GM21360 (cell line): ENCODE results near the gene WASF1.
"Not testable (repeated sequence)": the region's sequence is repeated elsewhere in the genome, so short reads cannot be mapped to it uniquely, and the experiment has no call there.

Source experiments
- ATAC-seq: cut with Tn5 transposase; IDR thresholded peaks from one replicate; pipeline ENCODE4 v1.9.1; 2021; ENCODE audit warnings: mild to moderate bottlenecking, moderate library complexity; ENCODE audit not compliant: unreplicated experiment

Gene WASF1

DNA sequence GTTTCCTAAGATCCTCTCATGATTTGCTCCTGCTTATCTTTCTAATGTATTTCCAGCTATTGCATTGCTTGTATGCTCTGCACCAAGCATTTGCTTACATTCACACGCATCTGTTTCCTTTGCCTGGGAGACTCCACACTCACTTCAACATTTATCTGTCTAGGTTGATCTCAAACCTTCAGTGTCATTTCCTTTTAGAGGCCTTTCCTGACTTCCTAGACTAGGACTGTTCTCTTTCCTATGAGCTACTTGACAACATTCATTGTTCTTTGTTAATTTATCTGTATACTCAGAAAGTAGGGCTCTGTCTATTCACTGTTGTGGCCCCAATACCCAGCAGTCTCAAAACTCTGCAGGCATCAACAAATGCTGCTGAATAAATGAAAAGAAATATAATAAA, 84.4 kb downstream of the WASF1 start:
- no peak for ATAC-seq

DNA sequence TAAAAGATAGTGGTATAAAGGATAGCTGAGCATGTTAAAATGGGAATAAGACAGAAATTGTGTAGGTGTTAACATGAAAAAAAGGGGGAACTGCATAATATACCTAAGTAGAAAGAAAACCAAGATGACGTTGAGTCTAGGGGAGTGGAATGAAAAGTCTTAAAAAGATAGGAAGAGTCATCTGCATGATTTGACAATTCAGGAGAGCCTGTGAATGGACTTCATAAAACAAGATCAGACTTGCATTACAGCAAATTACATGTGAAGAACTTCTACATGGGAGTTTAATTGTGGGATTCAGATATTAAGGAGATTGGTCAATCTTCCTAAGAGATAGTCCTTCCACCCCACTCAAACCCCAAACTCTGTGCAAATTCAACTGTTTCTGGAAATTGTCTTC, 85.5 kb downstream of the WASF1 start:
- no peak for ATAC-seq

DNA sequence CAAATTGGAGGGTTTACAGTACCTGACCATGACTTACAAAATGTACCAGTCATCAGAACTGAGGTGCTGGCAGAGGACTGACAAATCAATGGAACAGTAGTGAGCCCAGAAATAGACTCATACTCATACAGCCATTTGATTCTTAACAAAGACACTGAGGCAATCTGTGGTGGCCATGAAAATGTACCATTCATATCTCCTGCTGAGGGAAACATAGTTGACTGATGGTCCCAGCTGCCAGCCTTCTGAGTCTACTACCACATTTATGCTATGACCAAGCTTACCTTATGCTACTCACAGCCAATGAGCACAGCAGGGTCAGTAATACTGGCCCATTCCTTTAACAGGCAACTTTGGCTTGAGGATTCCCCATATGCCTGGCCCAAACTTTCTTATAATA, 88.6 kb downstream of the WASF1 start:
- no peak for ATAC-seq

DNA sequence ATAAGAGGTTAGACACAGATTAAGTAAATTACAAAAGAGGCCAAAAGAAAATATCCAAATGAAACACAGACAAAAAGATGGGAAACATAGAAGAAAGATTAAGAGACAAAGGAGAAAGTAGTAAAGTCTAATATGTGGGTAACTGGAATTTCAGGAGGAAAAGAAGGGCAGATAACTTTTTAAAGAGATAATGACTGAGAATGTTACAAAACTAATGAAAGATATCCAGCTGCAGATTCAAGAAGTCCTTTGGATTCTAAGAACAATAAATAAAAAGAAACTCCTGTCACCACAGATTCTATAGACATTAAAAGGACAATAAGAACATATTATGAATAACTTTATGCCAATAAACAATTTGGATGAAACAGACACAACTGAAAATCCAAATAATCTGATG, 90.1 kb downstream of the WASF1 start:
- no peak for ATAC-seq

DNA sequence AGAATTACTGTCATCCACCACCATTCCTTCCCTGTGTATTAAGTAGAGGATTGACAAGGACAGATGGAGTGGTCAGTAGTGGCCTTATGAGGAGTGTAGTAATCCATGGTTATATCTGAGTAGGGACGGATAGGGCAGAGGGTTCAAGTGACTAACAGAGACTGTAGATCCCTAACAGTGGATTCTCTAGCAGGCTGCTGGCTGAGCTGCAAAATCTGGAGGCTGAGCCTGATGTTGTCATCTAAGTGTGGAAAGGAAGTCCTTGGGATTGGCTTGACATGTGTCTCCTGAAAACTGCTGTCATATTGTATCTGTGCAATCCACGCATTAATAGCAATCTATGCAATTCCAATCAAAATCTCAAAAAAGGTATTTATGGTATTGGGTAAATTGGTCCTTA, 94.2 kb downstream of the WASF1 start:
- ATAC-seq: no peak

DNA sequence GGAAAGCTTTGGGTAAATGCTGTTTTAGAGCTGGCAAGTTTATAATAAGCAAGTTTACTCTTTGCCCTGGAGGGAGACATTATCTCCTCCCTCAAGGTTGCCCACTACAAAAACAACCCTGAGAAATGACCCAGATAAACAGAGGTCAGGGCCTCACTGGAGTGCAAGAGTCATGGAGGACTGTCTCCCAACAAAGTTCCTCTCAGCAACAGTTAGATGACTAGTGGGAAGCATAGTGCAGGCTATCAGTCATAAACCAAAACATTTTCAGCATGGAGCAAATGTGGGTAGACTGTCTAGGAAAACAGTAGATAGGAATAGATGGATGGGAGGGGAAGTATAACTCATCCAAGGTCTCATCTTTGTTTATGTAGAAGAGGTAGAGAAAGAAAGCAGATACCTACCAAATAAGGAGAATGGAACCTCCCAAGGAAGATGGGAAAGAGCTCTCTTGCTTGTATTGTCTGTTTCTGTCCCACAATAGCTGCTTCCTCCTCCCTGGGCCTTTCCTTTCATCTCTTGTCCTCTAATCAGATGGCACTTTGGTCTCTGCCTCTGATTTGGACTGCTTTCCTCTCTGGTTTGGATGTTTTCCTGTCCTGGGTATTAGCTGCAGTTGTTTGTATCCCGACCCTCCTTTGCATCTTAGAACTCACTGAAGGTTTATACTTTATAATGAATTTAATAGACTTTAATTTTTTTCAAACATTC, 95.4 kb downstream of the WASF1 start:
- no peak for ATAC-seq

DNA sequence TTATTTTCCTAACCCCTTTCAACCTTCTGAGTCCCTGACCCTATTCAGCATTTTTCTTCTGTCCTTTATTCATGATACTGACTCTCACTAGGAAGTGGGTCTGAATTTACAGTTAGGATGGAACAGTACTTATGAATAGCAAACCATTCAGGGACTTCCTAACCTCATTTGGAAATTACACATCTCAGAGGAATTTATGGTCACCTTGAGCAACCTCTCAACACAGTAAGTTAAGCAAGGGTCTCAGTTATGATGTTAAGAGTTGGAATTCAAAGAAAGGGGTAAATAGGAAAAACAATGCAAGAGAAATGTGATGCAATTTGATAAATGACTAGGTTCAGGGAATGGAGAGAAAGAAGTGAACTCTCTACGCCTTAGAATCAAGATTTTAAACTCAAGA, 104.1 kb downstream of the WASF1 start:
- ATAC-seq: no peak

DNA sequence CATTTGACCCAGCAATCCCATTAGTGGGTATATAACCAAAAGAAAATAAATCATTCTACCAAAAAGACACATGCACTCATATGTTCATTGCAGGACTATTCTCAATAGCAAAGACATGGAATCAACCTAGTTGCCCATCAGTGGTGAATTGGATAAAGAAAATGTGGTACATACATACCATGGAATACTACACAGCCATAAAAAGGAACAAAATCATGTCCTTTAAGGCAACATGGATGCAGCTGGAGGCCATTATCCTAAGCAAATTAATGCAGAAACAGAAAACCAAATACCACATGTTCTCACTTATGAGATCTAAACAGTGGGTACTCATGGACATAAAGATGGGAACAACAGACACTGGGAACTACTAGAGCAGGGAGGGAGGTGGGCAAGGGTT, 106.0 kb downstream of the WASF1 start:
- ATAC-seq: not testable (repeated sequence)

DNA sequence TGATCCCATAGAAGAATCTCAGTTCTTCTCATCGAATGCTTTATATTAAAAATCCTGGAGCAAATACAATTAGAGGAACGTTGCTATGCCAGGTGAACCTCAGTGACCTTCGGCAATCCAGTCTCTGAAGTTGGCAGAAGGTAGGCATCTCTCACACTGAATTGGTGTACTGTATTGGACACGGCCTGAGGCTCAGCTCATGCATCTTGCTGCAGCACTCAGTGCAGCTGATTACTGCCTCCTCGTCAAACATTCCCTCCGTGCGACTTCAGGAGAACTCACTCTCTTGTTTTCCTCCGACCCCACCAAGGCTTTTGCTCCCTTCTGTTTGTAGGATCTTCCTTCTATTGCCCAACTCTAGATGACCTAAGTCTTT, 110.9 kb downstream of the WASF1 start:
- ATAC-seq: no peak

DNA sequence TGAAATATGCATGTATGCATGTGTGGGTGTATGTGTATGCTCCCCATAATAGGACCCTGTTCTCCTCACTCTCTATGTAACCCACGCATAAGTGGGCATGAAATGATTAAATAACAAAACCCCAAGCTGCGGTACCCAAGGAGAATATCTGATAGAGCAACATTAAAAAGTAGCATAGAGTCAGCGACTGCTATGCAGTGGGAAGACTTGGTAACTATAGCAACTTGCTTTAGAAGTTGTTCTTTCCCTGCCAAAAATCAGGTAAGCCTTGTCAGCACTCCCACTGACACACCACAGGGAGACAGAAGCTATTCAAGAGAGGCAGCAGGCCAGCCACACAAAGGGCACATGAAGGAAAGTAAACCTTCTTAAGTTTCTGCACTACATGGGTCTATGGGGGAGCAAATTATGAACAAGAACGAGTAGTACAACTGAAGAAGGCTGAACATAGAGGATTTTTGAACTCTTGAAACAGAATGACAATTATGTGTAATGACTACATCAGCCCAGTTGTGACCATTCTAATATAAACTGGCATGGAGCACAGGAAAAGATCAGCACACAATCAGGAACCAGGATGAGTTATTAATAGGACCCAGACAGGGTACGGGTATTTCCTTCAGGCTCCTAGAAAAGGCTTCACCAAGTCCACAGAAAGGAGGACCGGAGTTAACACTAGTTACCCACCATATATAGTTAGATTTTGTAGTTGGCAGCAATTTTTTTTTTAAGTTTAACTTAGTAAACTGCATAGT, 111.5 kb downstream of the WASF1 start:
- no peak for ATAC-seq

DNA sequence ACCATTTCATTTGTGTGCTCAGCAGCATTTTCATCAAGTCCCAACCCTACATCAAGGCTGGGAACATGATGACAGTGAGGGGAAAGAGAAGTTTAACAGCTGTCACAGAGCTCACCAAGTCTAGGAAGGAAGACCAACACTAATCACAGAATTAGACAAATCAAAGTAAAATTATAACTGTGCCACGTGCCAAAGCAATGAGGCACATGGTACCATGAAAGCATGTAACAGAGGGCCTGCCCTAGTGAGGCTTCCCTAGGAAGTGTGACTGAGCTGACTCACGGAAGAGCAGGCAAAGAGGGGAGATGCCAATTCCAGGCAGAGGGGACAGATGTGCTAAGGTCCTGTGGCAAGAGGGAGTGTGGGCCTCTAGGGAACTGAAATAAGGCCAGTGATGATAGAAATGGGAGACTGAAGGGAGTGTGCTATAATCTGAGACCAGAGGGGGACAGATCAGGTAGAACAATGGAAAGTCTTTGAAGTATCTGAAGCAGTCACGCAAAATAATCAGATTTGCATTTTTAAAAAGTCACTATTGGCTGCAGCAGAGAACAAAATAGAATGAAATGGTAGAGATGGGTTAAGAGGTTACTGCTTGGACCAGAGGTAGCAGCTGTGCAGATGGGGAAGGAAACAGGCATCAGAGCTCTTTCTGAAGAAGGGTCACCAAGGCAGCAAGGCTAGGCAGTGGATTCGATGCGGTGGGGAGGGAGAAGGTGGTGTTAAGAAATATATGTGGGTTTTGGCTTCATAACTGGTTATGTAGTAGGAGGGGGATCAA, 114.5 kb downstream of the WASF1 start:
- no peak for ATAC-seq

DNA sequence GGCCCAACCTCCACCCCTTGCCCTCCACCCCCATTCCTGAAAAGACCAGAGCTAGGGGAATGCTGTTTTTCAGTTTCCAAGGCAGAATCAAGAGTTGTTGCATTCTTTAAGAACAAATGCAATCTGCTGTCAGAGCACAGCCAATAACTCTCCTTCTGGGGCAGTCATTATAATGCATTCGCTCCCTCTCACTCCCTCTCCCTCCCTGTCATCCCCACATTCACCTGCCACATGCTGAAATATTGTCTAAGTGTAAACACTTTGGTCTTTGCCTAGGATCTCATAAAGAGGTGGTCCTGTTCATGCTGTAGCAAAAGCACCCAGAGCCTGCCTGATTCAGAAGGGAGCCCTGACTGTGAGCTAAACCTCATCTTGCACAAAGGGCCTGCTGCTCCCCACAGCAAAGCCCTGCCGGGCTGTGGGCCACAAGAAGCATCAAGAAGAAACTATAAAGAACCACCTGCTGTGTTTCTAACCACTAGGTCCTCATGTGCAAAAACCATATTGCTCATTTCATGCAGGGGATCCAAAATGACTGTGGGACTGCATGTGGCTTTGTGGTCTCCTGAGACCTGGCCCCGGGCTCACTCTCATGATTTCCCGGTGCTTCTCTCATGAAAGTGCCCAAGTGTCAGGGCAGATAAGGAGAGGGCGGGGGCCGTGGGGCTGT, 115.7 kb downstream of the WASF1 start:
- ATAC-seq: no peak

DNA sequence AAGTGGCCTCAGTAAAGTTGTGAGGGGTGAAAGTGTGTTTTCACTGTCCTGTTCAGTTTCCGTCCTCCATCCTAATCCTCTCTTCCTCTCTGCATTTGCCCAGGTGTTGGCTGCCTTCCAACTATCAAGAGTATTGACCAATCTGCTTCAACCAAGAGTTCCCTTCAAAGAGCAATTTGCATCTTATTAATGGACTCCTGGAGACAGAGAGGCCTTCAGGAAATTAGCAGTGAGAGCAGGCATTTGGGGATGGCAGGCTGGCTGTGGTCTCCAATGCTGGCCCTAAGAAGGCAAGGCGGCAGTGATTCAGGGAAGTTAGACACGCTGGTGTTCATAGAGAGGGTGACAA, 124.1 kb downstream of the WASF1 start:
- ATAC-seq: no peak

DNA sequence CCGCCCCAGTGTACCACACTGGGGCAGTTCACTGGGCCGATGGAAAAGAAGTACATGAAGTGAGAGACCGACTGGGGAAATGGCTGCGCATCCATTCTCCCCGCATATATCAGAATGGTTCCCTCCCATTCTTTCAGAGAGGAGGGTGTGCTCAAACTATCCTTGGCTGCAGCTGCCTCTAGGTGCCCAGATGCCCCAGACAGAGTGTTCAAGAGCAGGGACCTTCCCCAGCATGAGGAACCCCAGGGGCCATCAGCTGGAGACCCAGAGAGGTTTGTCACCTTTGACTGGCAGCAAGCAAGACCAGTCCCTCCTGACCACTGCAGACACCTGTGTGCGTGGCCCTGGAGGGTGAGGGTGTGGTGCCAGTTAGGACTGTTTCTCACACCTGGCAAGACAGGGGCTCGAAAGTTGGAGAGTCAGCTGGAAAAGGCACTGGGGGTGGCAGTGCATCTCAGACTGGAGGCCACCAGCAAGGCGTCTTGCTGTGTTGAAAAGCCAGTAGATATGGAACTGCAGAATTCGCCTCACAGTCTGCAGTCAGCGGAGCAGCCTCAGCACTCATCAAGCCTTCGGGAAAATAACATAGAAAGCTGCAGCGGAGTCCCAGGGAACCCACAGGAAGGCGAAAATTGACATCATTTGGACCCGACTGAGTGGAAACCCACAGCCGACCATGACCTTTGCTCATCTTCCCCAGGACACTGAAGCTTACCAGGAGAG, 124.6 kb downstream of the WASF1 start:
- no peak for ATAC-seq

DNA sequence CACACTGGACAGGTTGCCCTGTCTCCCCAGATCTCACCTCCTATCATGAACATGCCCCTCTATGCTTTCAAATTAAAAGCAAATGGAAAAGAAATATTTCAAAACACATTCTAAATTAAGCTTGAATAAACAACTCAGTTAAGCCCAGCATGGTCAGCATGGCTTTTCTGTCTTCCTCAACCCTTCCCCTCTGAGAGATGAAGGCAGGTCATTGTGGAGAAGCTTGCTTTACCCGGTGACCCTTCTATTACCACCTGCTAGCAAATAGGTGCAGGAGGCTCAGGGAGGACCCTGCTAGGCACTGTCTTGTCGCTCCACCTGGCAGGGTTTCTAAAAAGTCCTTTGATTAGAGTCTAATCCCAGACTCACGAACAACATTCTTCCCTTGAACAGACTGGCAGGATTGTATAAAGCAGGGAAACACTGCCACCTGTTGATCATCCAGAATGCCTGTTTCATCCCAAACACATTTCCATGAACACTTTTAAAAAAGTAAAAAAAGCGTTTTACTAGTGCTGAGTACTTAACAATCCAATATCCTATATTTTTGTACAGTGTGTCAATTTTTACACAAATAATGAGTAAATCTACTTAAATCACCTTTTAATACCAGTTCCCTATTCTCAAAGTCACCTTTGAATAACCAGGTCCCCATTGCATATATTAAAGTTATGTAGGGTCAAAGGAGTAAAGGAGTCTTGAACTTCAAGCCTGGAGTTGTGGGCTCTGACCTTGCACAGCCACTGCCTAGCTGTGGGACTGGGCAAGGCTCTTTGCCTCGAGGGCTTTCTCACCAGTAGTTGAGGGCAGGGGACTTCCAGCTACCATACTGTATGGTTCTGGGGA, 125.9 kb downstream of the WASF1 start:
- ATAC-seq: no peak

DNA sequence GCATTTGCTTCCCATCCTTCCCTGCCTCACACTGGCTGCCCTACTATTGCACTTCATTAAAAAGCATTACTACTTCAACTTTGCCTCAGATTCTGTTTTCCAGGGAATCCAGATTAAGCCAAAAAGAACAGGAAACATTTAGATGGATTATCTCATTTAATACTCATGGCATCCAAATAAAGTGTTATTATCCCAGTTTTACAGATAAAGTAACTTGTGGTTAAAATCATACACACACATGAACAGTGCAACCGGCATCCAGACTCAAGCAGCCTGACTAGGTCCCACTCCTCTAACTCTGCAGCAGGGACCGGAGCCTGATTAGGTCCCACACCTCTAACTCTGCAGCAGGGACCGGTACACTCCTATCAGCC, 129.0 kb downstream of the WASF1 start:
- no peak for ATAC-seq
